HepG2 (cell line): ENCODE measurements around the gene ZNF839. TPM values are rescaled to one million over a fixed set of nuclear protein-coding genes. Genes with fewer than 3 reads are reported as not detected.

Source experiments
- GATA4 ChIP-seq: sonication (generic); IDR thresholded peaks from 2 replicates; pipeline ENCODE4 v1.6.1; 2016; ENCODE audit warnings: antibody characterized with exemption, low read depth, borderline replicate concordance
- RXRB ChIP-seq: IDR thresholded peaks from 2 replicates; pipeline ENCODE4 v1.6.1; 2016; ENCODE audit warnings: borderline replicate concordance, missing genetic modification reagents, missing compliant biosample characterization
- ZNF333 ChIP-seq: sonication (generic); formaldehyde crosslinking; IDR thresholded peaks from 2 replicates; pipeline ENCODE4 v1.4.0; 2020; ENCODE audit warnings: mild to moderate bottlenecking, missing genetic modification reagents, borderline replicate concordance
- ZNF446 ChIP-seq: sonication (generic); formaldehyde crosslinking; IDR thresholded peaks from 2 replicates; pipeline ENCODE4 v1.5.0; 2020; ENCODE audit warnings: mild to moderate bottlenecking, missing genetic modification reagents
- ZNF546 ChIP-seq: sonication (generic); formaldehyde crosslinking; conservative IDR thresholded peaks from 2 replicates; pipeline ENCODE4 v1.8.1; 2023; ENCODE audit warnings: mild to moderate bottlenecking, missing genetic modification reagents
- polyA plus RNA-seq, 8 experiments: library from polyadenylated mRNA; depleted of rRNA in 3 of 8; stranded (reverse) in 7 of 8; unstranded in 1 of 8; fragments of >200 nt; fragmentation: Illumina TruSeq in 4 of 8; extraction: Trizol in 4 of 8; gene quantifications; 2 replicates each; pipeline versions ENCODE4 v1.2.1 to v1.2.3, GENCODE V29; 2011 to 2016; ENCODE audit warnings: low read depth in 4 of 8, missing spikeins in 1 of 8, mixed read lengths in 1 of 8; ENCODE audit not compliant: insufficient read depth in 1 of 8
- total RNA-seq, 5 experiments: library from RNA; depleted of rRNA; stranded (reverse); fragments of >200 nt; fragmentation: Illumina TruSeq; extraction: Trizol; gene quantifications; 2 replicates each; pipeline ENCODE4 v1.2.3, GENCODE V29; 2016; ENCODE audit warnings: low read depth in 1 of 5
- TF ChIP-seq, protein P1 (sequence below): sonication (generic); formaldehyde crosslinking; IDR thresholded peaks from 2 replicates; pipeline ENCODE4 v1.4.0; 2020; ENCODE audit warnings: mild to moderate bottlenecking, missing genetic modification reagents
- TF ChIP-seq, protein P2 (sequence below): sonication (generic); formaldehyde crosslinking; IDR thresholded peaks from 2 replicates; pipeline ENCODE4 v1.4.0; 2020; ENCODE audit warnings: missing genetic modification reagents
- TF ChIP-seq, protein P3 (sequence below): sonication (generic); formaldehyde crosslinking; IDR thresholded peaks from 2 replicates; pipeline ENCODE4 v1.4.0; 2020; ENCODE audit warnings: missing genetic modification reagents

Gene ZNF839
- total and polyA plus RNA-seq, 2 of the 13 experiments (the other 11 are each of a cell fraction or from before 2014, with no cell fraction given) = 11.1 to 12.8 TPM

DNA sequence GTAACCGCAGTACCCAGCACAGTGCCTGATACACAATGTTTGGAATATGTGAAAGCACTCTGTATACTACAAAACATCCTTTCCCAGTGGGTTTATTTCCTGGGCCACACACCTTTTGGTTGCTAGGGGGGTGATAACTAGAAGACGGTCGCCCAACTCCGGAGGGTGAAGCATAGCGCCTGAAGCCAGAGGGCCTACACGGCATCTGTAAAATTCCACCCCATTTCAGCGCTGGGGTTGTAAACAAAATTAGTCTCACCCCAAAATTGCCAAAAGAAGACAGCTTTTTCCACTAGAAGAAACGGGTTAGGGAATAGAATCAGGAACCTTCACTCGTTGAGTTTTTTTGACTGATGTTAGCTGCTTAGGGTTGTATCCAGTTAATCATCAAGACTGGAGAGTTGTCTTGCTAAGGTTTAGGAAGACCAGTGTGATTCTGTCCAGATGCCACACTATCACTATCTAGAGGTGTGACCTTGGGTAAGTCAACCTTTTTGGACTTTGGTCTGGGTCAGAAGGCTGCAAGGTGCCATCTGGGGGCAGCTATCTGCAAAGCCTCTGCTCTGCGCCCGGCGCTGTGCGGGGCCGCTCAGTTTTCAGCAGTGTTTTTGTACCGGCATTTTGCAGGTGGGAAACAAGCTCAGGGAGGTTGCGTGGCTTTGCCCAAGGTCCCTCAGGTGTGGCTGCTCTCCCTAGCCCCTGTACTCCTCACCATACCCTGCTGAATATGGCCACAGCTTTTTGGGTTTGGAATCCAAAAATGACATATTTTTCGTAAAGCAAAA, 1.3 kb downstream of the ZNF839 start (continued):
- TF ChIP-seq ZNF333 (CRISPR knock-in tag) = no peak
- TF ChIP-seq ZNF446 (CRISPR knock-in tag) = no peak
- TF ChIP-seq, protein P1, sequence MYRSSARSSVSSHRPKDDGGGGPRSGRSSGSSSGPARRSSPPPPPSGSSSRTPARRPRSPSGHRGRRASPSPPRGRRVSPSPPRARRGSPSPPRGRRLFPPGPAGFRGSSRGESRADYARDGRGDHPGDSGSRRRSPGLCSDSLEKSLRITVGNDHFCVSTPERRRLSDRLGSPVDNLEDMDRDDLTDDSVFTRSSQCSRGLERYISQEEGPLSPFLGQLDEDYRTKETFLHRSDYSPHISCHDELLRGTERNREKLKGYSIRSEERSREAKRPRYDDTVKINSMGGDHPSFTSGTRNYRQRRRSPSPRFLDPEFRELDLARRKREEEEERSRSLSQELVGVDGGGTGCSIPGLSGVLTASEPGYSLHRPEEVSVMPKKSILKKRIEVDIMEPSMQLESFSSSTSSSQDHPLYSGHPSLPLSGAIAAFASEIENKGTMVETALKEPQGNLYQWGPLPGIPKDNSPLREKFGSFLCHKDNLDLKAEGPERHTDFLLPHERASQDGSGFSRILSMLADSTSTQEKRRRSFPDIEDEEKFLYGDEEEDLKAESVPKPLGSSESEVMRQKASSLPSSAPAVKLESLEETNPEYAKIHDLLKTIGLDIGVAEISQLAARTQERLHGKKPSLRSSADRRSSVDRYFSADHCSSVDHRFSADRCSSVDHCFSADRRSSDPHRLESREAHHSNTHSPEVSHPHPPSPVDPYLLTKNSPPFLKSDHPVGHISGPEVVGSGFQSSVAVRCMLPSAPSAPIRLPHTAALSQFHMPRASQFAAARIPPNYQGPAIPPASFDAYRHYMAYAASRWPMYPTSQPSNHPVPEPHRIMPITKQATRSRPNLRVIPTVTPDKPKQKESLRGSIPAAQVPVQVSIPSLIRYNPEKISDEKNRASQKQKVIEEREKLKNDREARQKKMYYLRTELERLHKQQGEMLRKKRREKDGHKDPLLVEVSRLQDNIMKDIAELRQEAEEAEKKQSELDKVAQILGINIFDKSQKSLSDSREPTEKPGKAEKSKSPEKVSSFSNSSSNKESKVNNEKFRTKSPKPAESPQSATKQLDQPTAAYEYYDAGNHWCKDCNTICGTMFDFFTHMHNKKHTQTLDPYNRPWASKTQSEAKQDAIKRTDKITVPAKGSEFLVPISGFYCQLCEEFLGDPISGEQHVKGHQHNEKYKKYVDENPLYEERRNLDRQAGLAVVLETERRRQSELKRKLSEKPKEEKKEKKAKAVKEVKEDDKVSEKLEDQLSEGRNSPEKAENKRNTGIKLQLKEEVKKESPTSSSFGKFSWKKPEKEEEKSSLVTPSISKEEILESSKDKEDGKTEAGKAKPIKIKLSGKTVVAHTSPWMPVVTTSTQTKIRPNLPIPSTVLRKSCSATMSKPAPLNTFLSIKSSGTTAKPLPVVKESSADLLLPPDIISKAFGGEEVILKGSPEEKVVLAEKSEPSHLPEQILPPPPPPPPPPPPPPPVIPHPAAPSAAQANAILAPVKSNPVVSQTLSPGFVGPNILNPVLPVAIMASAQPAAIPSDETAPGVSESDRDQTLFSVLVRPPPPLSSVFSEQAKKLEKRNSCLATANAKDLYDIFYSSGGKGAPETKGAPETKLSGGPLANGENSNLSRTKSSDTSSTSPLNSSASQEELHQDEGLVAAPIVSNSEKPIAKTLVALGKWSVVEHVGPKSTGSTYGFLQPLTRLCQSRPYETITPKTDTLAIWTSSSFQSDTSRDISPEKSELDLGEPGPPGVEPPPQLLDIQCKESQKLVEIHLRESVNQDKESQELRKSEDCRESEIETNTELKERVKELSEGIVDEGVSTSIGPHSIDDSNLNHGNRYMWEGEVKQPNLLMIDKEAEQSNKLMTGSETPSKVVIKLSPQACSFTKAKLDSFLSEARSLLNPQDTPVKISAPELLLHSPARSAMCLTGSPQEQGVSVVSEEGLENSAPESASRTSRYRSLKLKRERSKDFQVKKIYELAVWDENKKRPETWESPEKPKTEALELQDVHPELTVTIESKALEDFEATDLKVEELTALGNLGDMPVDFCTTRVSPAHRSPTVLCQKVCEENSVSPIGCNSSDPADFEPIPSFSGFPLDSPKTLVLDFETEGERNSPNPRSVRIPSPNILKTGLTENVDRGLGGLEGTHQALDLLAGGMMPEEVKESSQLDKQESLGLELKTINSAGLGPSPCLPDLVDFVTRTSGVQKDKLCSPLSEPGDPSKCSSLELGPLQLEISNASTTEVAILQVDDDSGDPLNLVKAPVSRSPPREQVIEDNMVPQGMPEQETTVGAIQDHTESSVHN (CRISPR knock-in tag) = peak; percentile 43; the same call in 1 of the 2 replicates
- peak; percentile 47; the same call in 1 of the 2 replicates for TF ChIP-seq GATA4
- no peak for TF ChIP-seq ZNF546 (CRISPR knock-in tag)
- TF ChIP-seq, protein P2, sequence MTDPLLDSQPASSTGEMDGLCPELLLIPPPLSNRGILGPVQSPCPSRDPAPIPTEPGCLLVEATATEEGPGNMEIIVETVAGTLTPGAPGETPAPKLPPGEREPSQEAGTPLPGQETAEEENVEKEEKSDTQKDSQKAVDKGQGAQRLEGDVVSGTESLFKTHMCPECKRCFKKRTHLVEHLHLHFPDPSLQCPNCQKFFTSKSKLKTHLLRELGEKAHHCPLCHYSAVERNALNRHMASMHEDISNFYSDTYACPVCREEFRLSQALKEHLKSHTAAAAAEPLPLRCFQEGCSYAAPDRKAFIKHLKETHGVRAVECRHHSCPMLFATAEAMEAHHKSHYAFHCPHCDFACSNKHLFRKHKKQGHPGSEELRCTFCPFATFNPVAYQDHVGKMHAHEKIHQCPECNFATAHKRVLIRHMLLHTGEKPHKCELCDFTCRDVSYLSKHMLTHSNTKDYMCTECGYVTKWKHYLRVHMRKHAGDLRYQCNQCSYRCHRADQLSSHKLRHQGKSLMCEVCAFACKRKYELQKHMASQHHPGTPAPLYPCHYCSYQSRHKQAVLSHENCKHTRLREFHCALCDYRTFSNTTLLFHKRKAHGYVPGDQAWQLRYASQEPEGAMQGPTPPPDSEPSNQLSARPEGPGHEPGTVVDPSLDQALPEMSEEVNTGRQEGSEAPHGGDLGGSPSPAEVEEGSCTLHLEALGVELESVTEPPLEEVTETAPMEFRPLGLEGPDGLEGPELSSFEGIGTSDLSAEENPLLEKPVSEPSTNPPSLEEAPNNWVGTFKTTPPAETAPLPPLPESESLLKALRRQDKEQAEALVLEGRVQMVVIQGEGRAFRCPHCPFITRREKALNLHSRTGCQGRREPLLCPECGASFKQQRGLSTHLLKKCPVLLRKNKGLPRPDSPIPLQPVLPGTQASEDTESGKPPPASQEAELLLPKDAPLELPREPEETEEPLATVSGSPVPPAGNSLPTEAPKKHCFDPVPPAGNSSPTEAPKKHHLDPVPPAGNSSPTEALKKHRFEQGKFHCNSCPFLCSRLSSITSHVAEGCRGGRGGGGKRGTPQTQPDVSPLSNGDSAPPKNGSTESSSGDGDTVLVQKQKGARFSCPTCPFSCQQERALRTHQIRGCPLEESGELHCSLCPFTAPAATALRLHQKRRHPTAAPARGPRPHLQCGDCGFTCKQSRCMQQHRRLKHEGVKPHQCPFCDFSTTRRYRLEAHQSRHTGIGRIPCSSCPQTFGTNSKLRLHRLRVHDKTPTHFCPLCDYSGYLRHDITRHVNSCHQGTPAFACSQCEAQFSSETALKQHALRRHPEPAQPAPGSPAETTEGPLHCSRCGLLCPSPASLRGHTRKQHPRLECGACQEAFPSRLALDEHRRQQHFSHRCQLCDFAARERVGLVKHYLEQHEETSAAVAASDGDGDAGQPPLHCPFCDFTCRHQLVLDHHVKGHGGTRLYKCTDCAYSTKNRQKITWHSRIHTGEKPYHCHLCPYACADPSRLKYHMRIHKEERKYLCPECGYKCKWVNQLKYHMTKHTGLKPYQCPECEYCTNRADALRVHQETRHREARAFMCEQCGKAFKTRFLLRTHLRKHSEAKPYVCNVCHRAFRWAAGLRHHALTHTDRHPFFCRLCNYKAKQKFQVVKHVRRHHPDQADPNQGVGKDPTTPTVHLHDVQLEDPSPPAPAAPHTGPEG = no peak
- TF ChIP-seq, protein P3, sequence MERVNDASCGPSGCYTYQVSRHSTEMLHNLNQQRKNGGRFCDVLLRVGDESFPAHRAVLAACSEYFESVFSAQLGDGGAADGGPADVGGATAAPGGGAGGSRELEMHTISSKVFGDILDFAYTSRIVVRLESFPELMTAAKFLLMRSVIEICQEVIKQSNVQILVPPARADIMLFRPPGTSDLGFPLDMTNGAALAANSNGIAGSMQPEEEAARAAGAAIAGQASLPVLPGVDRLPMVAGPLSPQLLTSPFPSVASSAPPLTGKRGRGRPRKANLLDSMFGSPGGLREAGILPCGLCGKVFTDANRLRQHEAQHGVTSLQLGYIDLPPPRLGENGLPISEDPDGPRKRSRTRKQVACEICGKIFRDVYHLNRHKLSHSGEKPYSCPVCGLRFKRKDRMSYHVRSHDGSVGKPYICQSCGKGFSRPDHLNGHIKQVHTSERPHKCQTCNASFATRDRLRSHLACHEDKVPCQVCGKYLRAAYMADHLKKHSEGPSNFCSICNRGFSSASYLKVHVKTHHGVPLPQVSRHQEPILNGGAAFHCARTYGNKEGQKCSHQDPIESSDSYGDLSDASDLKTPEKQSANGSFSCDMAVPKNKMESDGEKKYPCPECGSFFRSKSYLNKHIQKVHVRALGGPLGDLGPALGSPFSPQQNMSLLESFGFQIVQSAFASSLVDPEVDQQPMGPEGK (CRISPR knock-in tag) = peak; percentile 50
- peak; percentile 85 for TF ChIP-seq RXRB (CRISPR knock-in tag)
